ENCODE results near the gene MIAT.

The MIAT gene

GRCh38 chr22:26711205-26711963 lies 54.0 kb downstream of the MIAT start:
- H3K9ac ChIP-seq (ENCODE audit: low read length), result no peak overlapping the region
- H3K27me3 ChIP-seq (ENCODE audit: control insufficient read depth, insufficient read depth, low read length), result no peaks in the 10 kb centered on the region
- no peaks in the 10 kb centered on the region for H3K36me3 ChIP-seq (ENCODE audit: control insufficient read depth, insufficient read depth, low read length)
- no peak overlapping the region for H3K27ac ChIP-seq (ENCODE audit: low read depth, low read length)
- no peak overlapping the region for H3K4me3 ChIP-seq (ENCODE audit: low read length)
- no peaks in the 10 kb centered on the region for H3K4me1 ChIP-seq (ENCODE audit: control insufficient read depth, insufficient read depth, low read length)

GRCh38 chr22:26712158-26712557 lies 54.8 kb downstream of the MIAT start:
- H3K27ac ChIP-seq (ENCODE audit: low read depth, low read length), result no peak overlapping the region

GRCh38 chr22:26713823-26714449 lies 56.5 kb downstream of the MIAT start:
- no peak overlapping the region for H3K27ac ChIP-seq (ENCODE audit: low read depth, low read length)

More at GRCh38 chr22:26712158-26712557, 54.8 kb downstream of the MIAT start:
- H3K9ac ChIP-seq (ENCODE audit: low read length), result no peak overlapping the region
- H3K4me1 ChIP-seq (ENCODE audit: control insufficient read depth, insufficient read depth, low read length), result no peaks in the 10 kb centered on the region
- no peak overlapping the region for H3K4me3 ChIP-seq (ENCODE audit: low read length)
- no peaks in the 10 kb centered on the region for H3K36me3 ChIP-seq (ENCODE audit: control insufficient read depth, insufficient read depth, low read length)
- no peaks in the 10 kb centered on the region for H3K27me3 ChIP-seq (ENCODE audit: control insufficient read depth, insufficient read depth, low read length)

GRCh38 chr22:26714971-26715370 lies 57.6 kb downstream of the MIAT start:
- Histone ChIP-seq H3K27ac (ENCODE audit: low read depth, low read length) (no peak overlapping the region), H3K4me3 (ENCODE audit: low read length) (no peak overlapping the region), H3K9ac (ENCODE audit: low read length) (no peak overlapping the region), H3K36me3 (ENCODE audit: control insufficient read depth, insufficient read depth, low read length) (no peaks in the 10 kb centered on the region), H3K27me3 (ENCODE audit: control insufficient read depth, insufficient read depth, low read length) (no peaks in the 10 kb centered on the region), H3K4me1 (ENCODE audit: control insufficient read depth, insufficient read depth, low read length) (no peaks in the 10 kb centered on the region)

More at GRCh38 chr22:26713823-26714449, 56.5 kb downstream of the MIAT start:
- no peaks in the 10 kb centered on the region for H3K27me3 ChIP-seq (ENCODE audit: control insufficient read depth, insufficient read depth, low read length)
- no peak overlapping the region for H3K4me3 ChIP-seq (ENCODE audit: low read length)
- no peaks in the 10 kb centered on the region for H3K4me1 ChIP-seq (ENCODE audit: control insufficient read depth, insufficient read depth, low read length)
- H3K9ac ChIP-seq (ENCODE audit: low read length), result no peak overlapping the region
- no peaks in the 10 kb centered on the region for H3K36me3 ChIP-seq (ENCODE audit: control insufficient read depth, insufficient read depth, low read length)

GRCh38 chr22:26715392-26715936 lies 58.1 kb downstream of the MIAT start:
- Histone ChIP-seq H3K4me3 (ENCODE audit: low read length) (no peak overlapping the region), H3K36me3 (ENCODE audit: control insufficient read depth, insufficient read depth, low read length) (no peaks in the 10 kb centered on the region), H3K4me1 (ENCODE audit: control insufficient read depth, insufficient read depth, low read length) (no peaks in the 10 kb centered on the region), H3K27me3 (ENCODE audit: control insufficient read depth, insufficient read depth, low read length) (no peaks in the 10 kb centered on the region), H3K9ac (ENCODE audit: low read length) (no peak overlapping the region), H3K27ac (ENCODE audit: low read depth, low read length) (no peak overlapping the region)

GRCh38 chr22:26718488-26718887 lies 61.1 kb downstream of the MIAT start:
- Histone ChIP-seq H3K36me3 (ENCODE audit: control insufficient read depth, insufficient read depth, low read length) (no peaks in the 10 kb centered on the region), H3K27me3 (ENCODE audit: control insufficient read depth, insufficient read depth, low read length) (no peaks in the 10 kb centered on the region), H3K4me3 (ENCODE audit: low read length) (no peak overlapping the region), H3K4me1 (ENCODE audit: control insufficient read depth, insufficient read depth, low read length) (no peaks in the 10 kb centered on the region), H3K9ac (ENCODE audit: low read length) (no peak overlapping the region), H3K27ac (ENCODE audit: low read depth, low read length) (no peak overlapping the region)

GRCh38 chr22:26718905-26719304 lies 61.5 kb downstream of the MIAT start:
- Histone ChIP-seq H3K4me3 (ENCODE audit: low read length) (no peak overlapping the region), H3K4me1 (ENCODE audit: control insufficient read depth, insufficient read depth, low read length) (no peaks in the 10 kb centered on the region), H3K27ac (ENCODE audit: low read depth, low read length) (no peak overlapping the region), H3K9ac (ENCODE audit: low read length) (no peak overlapping the region), H3K36me3 (ENCODE audit: control insufficient read depth, insufficient read depth, low read length) (no peaks in the 10 kb centered on the region), H3K27me3 (ENCODE audit: control insufficient read depth, insufficient read depth, low read length) (no peaks in the 10 kb centered on the region)

GRCh38 chr22:26722159-26722558 lies 64.8 kb downstream of the MIAT start:
- H3K36me3 ChIP-seq (ENCODE audit: control insufficient read depth, insufficient read depth, low read length), result no peaks in the 10 kb centered on the region
- no peak overlapping the region for H3K9ac ChIP-seq (ENCODE audit: low read length)
- H3K27ac ChIP-seq (ENCODE audit: low read depth, low read length), result no peak overlapping the region
- H3K4me3 ChIP-seq (ENCODE audit: low read length), result no peak overlapping the region
- H3K4me1 ChIP-seq (ENCODE audit: control insufficient read depth, insufficient read depth, low read length), result no peaks in the 10 kb centered on the region
- H3K27me3 ChIP-seq (ENCODE audit: control insufficient read depth, insufficient read depth, low read length), result no peaks in the 10 kb centered on the region

GRCh38 chr22:26724414-26724813 lies 67.0 kb downstream of the MIAT start:
- Histone ChIP-seq H3K27me3 (ENCODE audit: control insufficient read depth, insufficient read depth, low read length) (no peaks in the 10 kb centered on the region), H3K4me3 (ENCODE audit: low read length) (no peak overlapping the region), H3K27ac (ENCODE audit: low read depth, low read length) (no peak overlapping the region), H3K4me1 (ENCODE audit: control insufficient read depth, insufficient read depth, low read length) (no peaks in the 10 kb centered on the region), H3K9ac (ENCODE audit: low read length) (no peak overlapping the region), H3K36me3 (ENCODE audit: control insufficient read depth, insufficient read depth, low read length) (peaks cover 3% of the 10 kb centered on the region)

GRCh38 chr22:26725012-26725676 lies 67.8 kb downstream of the MIAT start:
- H3K9ac ChIP-seq (ENCODE audit: low read length), result no peak overlapping the region

More at GRCh38 chr22:26725012-26725676, 67.8 kb downstream of the MIAT start:
- Histone ChIP-seq H3K4me3 (ENCODE audit: low read length) (no peak overlapping the region), H3K4me1 (ENCODE audit: control insufficient read depth, insufficient read depth, low read length) (no peaks in the 10 kb centered on the region), H3K27me3 (ENCODE audit: control insufficient read depth, insufficient read depth, low read length) (no peaks in the 10 kb centered on the region), H3K27ac (ENCODE audit: low read depth, low read length) (no peak overlapping the region), H3K36me3 (ENCODE audit: control insufficient read depth, insufficient read depth, low read length) (peaks cover 3% of the 10 kb centered on the region)

All from rectal smooth muscle tissue (tissue), 1 donor.